ENCODE data around the gene ZNF407.

The ZNF407 gene

DNA sequence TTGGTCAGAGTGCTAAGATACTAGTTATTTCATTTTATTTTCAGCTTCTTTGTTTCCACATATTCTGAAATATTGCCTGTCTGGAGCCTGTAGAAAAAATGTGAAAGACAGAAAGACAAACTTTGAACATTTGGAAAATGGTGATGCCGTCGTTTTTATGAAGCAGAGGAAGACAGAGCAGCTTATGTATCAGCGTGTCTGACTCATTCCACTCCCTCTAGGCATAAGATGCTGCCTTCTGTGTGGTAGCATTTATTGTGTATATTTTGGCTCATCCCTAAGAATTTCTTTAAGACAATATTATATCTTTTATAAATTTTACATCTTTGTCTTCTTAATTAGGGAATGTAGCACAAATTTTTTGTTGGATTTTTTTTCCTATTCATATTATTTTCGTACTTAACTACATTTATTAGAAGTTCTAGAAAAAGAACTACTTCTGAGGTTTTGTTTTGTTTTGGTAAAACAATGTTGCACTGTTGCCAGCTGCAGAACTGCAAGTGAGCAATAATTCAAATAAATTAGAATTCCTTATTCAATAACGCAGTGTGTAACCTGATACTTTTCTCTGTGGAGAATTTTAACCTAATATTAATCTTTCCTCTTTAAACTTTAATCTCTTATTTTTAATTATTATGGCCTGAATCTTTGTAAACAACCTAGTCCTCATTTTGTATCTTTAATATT lies 300.4 kb downstream of the ZNF407 start:
- no peak for DNase-seq

DNA sequence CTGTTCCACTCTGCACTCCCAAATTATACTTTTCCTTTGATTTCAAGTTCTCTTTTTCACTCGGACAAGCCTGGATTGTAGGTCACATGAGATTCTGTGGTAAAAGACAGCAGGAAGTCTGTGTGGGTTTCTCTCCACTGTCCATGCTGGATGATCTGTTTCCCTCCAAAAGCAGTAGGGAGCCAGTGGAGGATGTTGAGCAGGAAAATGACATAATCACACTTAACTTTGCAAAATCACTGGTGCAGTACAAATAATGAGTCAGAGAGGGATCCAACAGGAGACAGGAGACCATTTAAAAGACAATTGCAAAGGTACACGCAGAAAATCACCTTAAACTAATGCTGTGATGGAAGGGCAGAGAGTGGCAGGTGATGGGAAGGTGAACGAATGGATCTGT lies 301.3 kb downstream of the ZNF407 start:
- DNase-seq, result no peak

DNA sequence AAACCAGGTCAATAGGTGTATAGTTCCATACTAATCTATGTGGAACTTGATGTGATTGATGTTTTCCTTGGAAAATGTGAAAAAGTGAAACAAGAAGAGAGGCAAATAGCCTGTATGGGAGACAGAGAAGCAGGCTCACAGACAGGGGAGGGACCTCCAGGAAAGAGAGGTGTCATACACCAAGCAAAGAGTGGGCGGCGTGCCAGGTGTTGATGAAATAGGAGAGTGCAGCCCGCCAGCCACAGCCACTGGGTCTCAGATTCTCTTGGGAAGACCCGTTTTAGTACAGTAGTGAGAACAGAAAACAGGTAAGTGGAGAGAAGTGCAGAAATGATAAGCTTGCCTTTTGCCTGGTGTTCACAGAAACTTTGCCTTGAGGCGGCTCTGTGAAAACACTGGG lies 301.9 kb downstream of the ZNF407 start:
- no peak for DNase-seq

DNA sequence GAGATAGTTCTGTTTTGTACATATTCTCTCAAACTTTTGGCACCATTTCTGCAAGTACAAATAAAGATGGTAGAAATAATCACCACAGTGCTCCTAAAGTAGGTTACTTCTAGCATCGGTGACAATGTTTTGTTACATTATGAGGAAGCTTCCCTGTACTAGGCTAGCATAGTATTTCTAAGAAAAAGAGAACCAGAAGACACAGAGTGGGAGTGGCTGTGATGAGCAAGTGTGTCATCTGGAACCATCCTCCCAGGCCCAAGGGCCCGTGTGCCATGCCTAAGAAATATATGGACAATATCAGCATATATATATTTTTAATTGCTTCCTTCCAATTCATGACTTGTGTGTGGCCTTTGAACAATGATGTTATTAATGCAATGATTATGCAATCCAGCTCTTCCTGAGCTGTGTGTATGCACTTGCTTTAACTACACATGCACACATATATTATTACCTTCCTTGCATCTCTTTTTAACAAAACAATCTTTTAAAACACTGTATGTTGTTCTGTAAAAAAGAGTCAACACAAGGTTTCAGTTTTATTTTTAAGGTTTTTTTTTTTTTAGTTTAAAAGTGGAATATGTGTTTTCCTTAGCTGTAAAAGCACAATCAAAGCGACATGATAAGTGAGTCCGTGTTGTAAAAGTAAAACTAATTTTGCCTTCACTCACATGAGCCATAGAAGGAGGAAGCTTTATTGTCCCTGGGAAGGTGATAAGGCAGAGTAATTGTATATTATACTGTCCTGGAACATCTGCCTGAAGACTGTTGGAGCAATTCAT lies 303.9 kb downstream of the ZNF407 start:
- DNase-seq, result no peak

DNA sequence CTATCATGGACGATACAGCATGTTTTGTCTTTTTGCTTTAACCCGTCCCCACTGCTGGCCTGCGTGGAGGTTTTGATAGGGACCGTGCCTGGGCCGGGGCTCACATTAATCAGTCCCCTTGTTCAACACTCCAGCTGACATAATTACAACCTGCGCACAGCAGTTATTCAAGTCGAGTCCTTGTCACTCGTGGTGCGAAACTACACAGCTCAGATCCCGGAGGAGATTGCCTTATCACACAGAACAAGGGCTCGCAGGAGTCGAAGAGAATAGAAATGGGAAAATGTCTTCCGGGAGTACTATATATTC lies 304.4 kb downstream of the ZNF407 start:
- no peak for DNase-seq

DNA sequence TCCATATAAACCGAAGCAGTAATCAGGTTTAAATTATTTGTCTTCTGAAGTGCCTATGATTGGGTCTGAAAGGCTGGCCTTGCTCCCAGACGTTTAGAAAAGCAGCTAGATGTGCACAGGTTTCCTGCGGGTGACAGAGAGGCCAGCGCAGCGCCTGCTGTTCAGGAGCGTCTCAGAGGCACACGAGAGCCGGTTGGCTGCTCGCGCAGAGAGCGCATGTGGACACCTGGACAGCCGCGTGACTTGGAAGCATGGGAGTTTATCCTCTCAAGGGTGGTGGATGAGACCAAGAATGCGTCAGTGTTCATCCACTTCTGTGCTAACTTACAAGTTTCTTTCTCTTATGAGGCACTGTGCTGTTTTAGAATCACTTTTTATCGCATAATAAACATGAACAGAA lies 307.6 kb downstream of the ZNF407 start:
- DNase-seq, result no peak

DNA sequence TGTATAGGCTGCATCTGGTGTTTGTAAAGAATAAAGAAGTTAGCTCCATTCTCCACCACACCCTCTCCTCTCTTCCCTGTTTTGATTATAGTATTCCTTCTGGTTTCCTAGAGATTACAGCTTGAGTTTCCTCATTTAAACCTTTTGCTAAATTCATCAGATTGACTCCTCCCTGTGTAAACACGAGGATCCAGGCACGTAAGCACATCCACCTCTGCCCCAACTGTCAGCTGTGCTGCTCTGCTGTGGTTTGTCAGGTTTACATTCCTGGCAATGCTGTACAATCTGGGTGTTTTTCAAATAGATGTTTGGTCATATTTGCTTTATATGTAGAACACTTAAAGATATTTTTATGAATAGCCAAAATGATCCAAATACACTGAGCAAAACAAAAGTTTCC lies 308.5 kb downstream of the ZNF407 start:
- no peak for DNase-seq

DNA sequence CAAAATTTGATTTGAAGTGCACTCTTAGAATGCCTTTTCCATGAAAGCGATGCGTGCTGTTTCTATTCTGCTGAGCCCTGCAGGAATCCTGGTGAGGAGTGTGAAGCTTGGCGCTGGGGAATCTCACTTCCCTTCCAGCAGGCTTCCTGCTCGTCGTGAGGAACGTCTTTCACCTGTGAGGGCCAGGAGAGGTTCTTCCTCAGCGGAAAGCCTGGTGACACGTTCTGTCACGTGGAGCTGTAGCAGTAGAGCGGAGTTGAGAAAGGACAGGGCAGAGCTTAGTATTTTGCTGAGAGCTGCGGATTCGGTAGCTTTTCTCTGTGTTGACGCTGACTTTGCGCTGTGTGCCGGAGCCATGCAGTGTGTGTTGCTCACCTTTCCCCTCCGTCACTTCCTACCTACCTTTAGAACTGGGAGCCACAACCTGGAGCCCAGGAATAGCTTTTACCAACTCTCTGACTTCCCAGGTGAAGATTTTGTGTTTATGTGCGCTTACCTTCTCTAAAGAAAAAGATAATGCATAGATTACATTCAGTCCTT lies 316.5 kb downstream of the ZNF407 start:
- DNase-seq, result no peak

DNA sequence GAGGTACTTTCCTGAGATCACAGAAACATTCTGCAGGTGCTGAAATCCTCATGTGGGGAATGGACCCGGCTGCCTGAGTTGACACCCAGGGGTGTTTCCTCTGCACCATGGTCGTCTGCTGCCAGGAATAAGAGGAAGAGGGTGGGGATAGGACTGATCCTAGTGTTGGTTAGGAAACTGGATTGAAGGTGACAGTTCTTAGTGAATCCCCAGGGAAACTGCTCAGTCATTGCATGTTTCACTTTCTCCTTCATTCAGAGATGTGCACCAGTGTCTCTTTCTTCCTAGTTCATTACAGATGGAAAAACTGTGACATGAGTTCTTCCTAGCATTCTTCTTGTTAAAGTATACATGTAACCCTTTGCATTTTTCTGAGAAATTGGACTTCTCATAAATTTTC lies 317.0 kb downstream of the ZNF407 start:
- no peak for DNase-seq

DNA sequence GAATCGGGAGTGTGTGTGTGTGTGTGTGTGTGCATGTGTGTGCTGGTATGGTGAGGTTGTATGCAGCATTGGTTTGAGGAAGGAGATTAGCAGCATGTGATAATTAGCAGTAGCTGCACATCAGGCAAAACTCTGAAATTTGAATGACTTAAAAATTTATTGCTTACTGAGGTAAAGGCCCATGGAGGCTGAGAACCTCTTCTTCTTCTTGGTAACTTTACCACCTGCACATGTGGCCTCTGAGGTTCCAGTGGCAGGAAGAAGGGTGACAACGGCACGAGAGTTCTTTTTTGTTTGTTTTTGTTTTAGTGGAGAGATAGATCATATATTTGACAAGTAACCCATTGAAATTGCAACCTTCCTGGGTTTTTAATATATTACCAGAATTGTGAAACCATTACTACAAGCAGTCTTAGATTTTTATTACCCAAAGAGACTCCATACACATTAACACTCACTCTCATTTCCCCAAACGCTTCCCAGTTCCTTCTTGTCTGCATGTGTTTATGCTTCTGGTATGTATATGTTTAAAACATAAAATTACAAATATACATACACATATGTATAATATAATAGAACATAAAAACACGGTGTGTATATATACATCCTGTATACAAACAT lies 319.2 kb downstream of the ZNF407 start:
- no peak for DNase-seq

DNA sequence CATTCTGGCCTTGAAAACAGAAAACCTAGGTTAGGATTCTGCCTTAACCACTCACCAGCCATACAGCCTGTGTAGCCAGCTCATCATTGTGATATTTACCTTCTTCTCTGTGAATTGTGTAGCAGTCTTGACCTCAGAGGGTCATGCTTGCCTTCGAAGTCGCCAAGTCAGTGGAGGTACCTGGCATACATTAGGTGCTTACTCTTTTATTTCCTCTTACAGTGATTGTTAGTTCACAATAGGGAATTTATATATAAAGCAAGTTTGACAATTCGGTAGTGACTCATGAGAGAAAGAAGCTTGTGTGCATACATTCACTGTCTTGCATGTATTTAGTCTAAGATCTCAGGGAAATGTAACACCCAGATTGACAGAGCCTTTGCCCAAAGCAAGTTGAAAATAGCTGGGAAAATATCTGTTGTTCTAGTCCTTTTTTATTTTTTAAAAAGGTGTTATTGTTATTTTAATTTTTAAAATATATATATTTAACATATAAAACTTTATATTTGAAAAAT lies 320.7 kb downstream of the ZNF407 start:
- no peak for DNase-seq

DNA sequence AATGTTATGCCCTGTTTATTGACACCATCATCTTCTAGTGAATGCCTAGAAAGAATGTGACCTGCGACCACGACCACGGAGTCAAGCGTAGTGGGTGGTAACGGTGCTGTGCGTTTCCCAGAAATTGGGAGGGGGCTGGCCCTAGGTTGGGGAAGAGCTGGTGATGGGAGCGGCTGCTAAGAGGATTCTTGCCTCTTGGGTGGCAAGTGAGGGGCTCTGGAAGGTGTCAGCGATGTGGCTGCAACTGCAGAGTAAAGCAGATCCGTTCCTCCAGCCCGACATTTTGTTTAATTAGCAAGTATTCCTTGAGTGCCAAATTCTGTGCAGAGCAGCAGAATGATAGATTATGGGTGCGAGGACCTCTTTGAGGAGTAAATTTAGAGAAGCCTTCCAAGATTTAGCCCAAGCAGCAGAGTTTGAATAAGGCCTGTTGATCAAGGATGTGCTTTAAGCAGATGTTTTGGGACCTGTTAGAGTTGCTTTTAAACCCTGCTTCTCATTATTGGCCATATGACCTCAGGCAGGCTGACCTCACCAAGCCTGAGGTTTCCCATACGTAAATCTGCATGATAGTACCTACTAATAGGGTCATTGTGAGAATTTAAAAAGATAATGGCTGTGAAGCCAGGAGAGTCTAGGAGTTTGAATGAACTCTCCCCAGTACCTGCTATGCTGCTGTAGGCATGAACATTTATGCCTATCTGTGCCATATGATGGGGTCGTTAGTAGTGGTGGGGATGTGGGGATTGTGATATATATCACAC lies 323.6 kb downstream of the ZNF407 start:
- DNase-seq, result no peak

DNA sequence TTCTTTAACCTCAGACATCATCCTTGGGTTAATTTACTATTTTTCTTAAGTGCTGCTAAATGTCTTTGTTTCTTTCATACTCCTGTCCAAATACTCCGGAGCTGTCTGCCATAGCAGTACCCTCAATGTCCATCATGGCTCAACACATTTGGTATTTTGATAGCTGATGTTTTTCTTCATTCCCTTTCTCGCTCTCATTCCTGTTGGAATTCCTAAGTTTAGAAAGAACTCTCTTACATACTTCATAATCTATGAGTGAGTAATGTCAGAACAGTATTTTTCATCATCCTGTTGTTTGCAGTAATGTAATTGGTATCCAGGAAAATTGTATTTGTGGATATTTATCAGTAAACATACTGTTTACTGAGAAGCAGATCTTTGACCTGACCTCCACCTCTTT lies 328.4 kb downstream of the ZNF407 start:
- no peak for DNase-seq

DNA sequence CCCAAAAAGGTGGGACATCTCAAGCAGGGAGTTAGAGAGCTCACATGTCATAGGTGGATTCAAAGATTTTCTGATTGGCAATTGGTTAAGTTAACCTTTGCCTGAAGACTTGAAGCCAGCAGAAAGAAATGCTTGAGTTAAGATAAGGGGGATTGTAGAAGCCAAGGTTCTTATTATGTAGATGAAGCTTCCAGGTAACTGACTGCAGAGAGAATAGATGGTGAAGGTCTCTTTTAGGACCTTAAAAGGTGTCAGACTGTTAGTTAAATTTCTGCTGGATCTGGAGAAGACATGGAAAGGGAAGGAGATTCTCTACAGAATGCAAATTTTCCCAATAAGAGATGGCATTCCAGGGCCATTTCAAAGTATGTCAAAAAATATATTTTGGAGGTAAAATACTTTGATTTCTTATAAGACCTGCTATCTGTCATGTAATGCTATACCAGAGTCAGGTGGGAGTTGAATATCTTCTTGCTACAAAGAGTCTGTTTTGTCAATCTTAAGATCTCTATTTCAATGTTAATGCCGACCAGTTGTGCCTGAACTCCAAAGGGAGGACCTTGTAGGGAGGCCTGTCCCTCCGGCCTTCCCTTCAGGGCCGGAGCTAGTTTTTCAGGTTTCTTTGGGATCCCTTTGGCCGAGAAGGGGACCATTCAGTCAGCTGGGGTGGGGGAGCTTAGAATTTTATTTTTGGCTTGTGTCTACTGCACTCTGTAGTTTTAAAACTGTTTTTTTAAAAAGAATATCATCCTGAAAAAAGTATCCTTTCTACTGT lies 330.7 kb downstream of the ZNF407 start:
- DNase-seq, result no peak

DNA sequence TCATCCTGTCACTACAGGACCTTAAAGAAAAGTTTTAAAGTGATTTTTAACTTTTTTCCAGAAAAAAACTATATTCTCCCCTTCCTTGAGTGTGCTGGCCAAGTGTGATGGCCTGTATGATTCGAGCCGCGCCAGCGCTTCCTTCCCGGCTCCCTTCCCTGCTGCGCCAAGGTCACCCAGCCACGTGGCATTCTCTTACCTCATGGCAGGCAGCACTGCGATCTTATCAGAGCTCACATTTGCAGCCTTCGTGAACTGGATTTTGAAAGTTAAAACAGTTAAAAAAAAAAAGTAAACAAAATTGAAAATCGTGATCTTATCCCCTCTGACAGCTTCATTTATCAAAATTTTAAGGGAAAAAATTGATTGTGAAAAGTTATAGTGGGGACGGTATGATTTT lies 331.4 kb downstream of the ZNF407 start:
- DNase-seq, result no peak

DNA sequence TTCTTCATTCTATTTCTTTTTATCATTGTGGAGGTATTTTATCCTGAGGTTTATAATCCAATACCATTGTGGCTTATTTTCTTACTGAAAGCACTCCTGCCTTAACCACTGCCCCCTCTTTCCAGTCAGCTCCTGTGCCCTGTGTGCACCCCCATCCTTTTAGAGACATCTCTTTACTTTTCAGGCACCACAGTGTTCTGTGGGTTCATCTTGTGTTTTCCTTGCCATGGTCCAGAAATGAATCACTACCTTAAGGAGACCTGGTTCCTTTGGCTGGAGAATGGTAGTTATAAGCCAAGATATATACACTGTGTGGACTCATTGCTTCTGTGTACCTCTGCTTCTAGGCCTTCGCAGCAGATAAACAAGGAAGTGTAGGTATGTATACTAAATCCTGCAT lies 332.9 kb downstream of the ZNF407 start:
- DNase-seq, result no peak

DNA sequence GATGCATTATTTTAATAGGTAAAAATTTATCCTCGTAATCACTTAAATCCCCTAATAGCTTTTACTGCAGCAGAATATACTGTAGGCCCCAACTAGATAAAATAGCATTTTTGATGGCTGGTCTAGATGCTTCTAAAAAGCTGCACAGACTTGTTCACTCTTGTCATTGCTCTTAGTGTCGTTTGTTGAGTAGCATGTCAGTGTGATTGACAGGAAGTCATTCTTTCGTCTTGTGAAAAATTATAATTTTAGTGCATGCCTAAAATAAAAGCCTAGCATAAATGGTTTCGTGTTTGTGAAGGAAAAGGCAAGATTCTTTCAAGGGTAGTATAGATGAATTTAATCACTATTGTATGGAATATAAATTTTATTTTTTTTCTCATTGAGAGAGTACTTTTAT lies 336.3 kb downstream of the ZNF407 start:
- no peak for DNase-seq

DNA sequence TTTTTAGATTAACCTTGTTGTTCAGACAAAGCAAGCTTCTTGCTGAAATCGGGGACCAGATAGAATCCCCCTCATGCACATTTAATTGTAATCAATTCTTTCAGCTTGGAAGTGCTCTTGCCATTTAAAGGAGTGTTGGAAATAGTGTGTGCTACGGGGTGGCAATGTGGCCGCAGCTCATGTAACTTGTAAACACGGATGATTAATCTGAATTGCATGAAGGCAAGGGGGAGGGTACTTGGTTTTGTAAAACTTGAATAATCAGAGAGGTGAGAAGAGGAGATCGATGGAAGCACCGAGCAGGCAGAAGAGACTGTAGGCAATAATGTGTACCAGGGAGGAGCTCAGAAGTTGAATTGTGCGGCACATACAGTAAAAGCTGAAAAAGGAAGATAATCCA lies 337.8 kb downstream of the ZNF407 start:
- no peak for DNase-seq

DNA sequence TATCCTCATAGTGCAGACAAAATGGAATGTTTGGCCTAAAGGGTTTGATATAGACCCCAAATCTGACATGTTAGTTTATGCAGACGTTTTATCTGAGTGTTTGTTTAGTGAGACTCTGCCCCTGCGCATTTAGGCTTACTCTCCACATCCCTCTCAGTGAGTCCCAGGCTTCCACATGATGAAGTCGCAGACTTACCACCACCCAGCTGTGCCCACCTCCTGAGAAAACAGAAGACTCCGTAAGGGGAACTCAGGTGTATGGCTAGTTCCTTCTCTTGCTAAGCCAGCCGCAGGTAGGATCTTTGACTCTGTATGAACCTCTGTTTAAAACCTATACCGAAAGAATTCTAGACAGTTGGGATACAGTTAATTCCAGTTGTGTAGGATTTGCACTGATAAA lies 338.7 kb downstream of the ZNF407 start:
- DNase-seq, result no peak

DNA sequence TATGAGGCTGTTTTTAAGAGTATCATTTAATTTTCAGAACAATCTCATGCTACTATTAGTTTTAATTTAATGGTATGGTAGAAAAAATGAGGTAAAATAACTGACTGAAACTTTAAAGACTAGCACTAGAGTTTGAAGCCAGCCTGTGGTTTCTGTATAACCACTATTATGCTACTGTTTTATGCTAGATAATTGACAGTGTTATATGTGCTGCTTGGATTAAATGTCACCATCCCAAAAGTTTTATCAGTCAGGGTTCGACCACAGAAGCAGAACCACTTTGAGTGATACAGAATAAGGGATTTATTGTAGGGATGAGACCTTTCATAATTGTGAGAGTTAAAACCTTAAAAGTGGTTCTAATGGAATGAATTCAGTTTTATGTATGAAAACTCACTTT lies 339.6 kb downstream of the ZNF407 start:
- DNase-seq, result no peak

DNA sequence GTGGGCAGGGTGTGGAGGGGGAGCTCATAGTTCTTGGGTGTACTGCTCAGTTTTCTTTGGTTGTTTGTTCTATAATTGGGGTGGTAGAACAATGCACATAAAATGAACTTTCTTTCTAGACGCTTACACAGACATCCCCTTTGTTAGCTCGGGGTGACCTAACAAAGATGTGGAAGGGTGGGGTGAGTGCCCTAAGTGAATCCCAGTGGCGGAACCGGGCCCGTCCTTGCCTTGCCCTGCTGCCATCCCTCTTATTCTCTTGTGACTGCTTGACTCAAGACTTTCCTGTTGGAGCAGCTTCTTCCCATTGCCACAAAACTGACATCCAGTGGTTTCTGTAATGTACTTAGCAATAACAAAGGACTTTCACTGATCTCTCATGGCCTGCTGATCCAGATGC lies 343.2 kb downstream of the ZNF407 start:
- DNase-seq, result no peak

DNA sequence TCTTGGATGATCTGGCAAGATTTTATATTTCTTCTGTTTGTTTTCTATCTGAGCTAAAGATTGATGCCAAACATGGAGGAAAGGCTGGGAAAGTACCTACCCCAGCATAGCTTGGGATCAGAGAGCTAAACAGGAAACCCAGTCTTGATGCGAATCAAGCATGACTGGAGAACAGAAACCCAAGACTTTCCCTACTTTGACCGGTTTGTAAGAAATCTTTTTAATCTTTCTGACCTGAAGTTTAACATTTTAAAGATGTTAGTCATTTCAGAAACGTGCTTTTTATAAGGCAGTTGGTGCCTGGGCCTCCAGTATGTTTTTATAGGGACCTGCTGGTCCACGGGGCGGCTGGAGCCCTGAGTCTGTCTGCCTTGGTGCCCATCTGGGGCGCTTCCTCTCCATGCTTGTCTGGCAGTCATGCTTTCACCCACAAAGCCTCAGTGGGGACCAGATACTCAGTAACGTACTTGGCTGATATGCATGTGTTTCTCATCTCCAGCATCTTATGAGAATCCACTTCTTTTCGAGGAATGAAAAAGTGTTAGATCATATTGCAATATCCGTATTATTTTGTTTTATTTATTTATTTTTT lies 344.7 kb downstream of the ZNF407 start:
- DNase-seq, result no peak
